Measurements from ENCODE around the gene RHBDD3.

The RHBDD3 gene

GRCh38 chr22:29284196-29284595 is 16.4 kb upstream of the RHBDD3 start:
- no peak for DNase-seq (ENCODE audit: low spot score)
- TF ChIP-seq CTCF (IDR thresholded peaks at IDR 0.05; ENCODE audit: extremely low read depth, insufficient read depth, missing control alignments) = no peak
- in situ Hi-C loops (cut with MboI; ENCODE audit: low pct_unique_long_range_greater_than_20kb, low sequenced_read_pairs, unreplicated experiment) = no loop called here

- TF ChIP-seq CTCF (IDR thresholded peaks at IDR 0.05; ENCODE audit: extremely low read depth, insufficient read depth, missing control alignments) = no peak
- in situ Hi-C loops (cut with MboI; ENCODE audit: low pct_unique_long_range_greater_than_20kb, low sequenced_read_pairs, unreplicated experiment) = no loop called here
- no peak for DNase-seq (ENCODE audit: low spot score)
Measured at GRCh38 chr22:29277927-29278326, 10.1 kb upstream of the RHBDD3 start.

- in situ Hi-C loops (cut with MboI; ENCODE audit: low pct_unique_long_range_greater_than_20kb, low sequenced_read_pairs, unreplicated experiment) = no loop called here
- TF ChIP-seq CTCF (IDR thresholded peaks at IDR 0.05; ENCODE audit: extremely low read depth, insufficient read depth, missing control alignments) = no peak
Measured at GRCh38 chr22:29275819-29276565, 8.2 kb upstream of the RHBDD3 start.

GRCh38 chr22:29275167-29275566 is 7.4 kb upstream of the RHBDD3 start:
- no peak for DNase-seq (ENCODE audit: low spot score)
- no peak for TF ChIP-seq CTCF (IDR thresholded peaks at IDR 0.05; ENCODE audit: extremely low read depth, insufficient read depth, missing control alignments)
- in situ Hi-C loops (cut with MboI; ENCODE audit: low pct_unique_long_range_greater_than_20kb, low sequenced_read_pairs, unreplicated experiment) = no loop called here

More at GRCh38 chr22:29275819-29276565, 8.2 kb upstream of the RHBDD3 start:
- DNase-seq (ENCODE audit: low spot score) = no peak

- in situ Hi-C loops (cut with MboI; ENCODE audit: low pct_unique_long_range_greater_than_20kb, low sequenced_read_pairs, unreplicated experiment) = no loop called here
- DNase-seq (ENCODE audit: low spot score) = no peak
- TF ChIP-seq CTCF (IDR thresholded peaks at IDR 0.05; ENCODE audit: extremely low read depth, insufficient read depth, missing control alignments) = no peak
Measured at GRCh38 chr22:29272624-29273023, 4.8 kb upstream of the RHBDD3 start.

- no peak for TF ChIP-seq CTCF (IDR thresholded peaks at IDR 0.05; ENCODE audit: extremely low read depth, insufficient read depth, missing control alignments)
- in situ Hi-C loops (cut with MboI; ENCODE audit: low pct_unique_long_range_greater_than_20kb, low sequenced_read_pairs, unreplicated experiment) = no loop called here
- DNase-seq (ENCODE audit: low spot score) = no peak
Measured at GRCh38 chr22:29270475-29271271, 2.9 kb upstream of the RHBDD3 start.
